ENCODE data around the gene STIP1. TPM values are rescaled to one million over a fixed set of nuclear protein-coding genes. Genes with fewer than 3 reads are reported as not detected.

STIP1 gene
- polyA plus RNA-seq, 1 experiment: 139 TPM

- H3K4me3 ChIP-seq (ENCODE audit: low read depth, low read length): peak within 1 kb of the TSS; percentile 93
- TF ChIP-seq CTCF (IDR thresholded peaks at IDR 0.05; ENCODE audit: insufficient read depth, low read depth, low read length): no peak
- no peaks in the 10 kb centered on the region for H3K27me3 ChIP-seq (ENCODE audit: control insufficient read depth, insufficient read depth, low read length)
- DNase-seq (ENCODE audit: low read depth): peak; percentile 78
- CTCF ChIA-PET: interaction anchor here (0.9 to 1.6 kb wide), 4 partner anchors 11 to 36 kb away, joined by 3 to 8 read pairs (median 6); partner anchors contain the start of gene PLCB3
- peaks cover 16% of the 10 kb centered on the region for H3K36me3 ChIP-seq (ENCODE audit: control insufficient read depth, insufficient read depth, low read length)
- POLR2A ChIA-PET: interaction anchor here (0.6 to 1.3 kb wide), 5 partner anchors 9 to 454 kb away, joined by 3 to 8 read pairs (median 3); partner anchors contain the start of genes DNAJC4, NUDT22 and PRDX5
Observed at GRCh38 chr11:64240435-64241240, 54.7 kb downstream of the STIP1 start, which contains the start of gene FKBP2. Gene FKBP2 (plus strand): TSS chr11:64241095. CDS start chr11:64242388, 1,293 bp downstream.

- ChIA-PET POLR2A (interaction anchor here (0.7 to 1.3 kb wide), 4 partner anchors 9 to 77 kb away, joined by 3 to 8 read pairs (median 4); partner anchors contain the start of genes DNAJC4, NUDT22 and PRDX5), CTCF (interaction anchor here (0.9 to 1.6 kb wide), 4 partner anchors 10 to 36 kb away, joined by 3 to 8 read pairs (median 6); partner anchors contain the start of gene PLCB3)
- Histone ChIP-seq H3K27me3 (ENCODE audit: control insufficient read depth, insufficient read depth, low read length) (no peaks in the 10 kb centered on the region), H3K36me3 (ENCODE audit: control insufficient read depth, insufficient read depth, low read length) (peaks cover 16% of the 10 kb centered on the region), H3K4me3 (ENCODE audit: low read depth, low read length) (peak overlapping the region; percentile 93)
- DNase-seq (ENCODE audit: low read depth): peak; percentile 91
- TF ChIP-seq CTCF (IDR thresholded peaks at IDR 0.05; ENCODE audit: insufficient read depth, low read depth, low read length): no peak
Observed at GRCh38 chr11:64241241-64241490, 55.2 kb downstream of the STIP1 start.

- no peak for DNase-seq (ENCODE audit: low read depth)
- ChIA-PET POLR2A (interaction anchor here (0.7 to 1.3 kb wide), 4 partner anchors 10 to 76 kb away, joined by 3 to 8 read pairs (median 4); partner anchors contain the start of genes DNAJC4, NUDT22 and PRDX5), CTCF (interaction anchor here (0.9 to 1.6 kb wide), 5 partner anchors 10 to 37 kb away, joined by 3 to 10 read pairs (median 8); partner anchors contain the start of gene PLCB3)
- TF ChIP-seq CTCF (IDR thresholded peaks at IDR 0.05; ENCODE audit: insufficient read depth, low read depth, low read length): no peak; the same call in 1 of the 2 replicates
- Histone ChIP-seq H3K27me3 (ENCODE audit: control insufficient read depth, insufficient read depth, low read length) (no peaks in the 10 kb centered on the region), H3K4me3 (ENCODE audit: low read depth, low read length) (peak overlapping the region; percentile 93), H3K36me3 (ENCODE audit: control insufficient read depth, insufficient read depth, low read length) (peaks cover 16% of the 10 kb centered on the region)
Observed at GRCh38 chr11:64241491-64242374, 55.8 kb downstream of the STIP1 start.

GRCh38 chr11:64243236-64243854 lies 57.4 kb downstream of the STIP1 start:
- ChIA-PET POLR2A (interaction anchor here (0.5 to 1.1 kb wide), 2 partner anchors 13 to 58 kb away, joined by 3 read pairs; partner anchors contain the start of gene STIP1), CTCF (interaction anchor here (1.2 to 2.0 kb wide), 5 partner anchors 8 to 61 kb away, joined by 3 to 10 read pairs (median 5); partner anchors contain the start of gene PLCB3)
- peaks cover 14% of the 10 kb centered on the region for H3K36me3 ChIP-seq (ENCODE audit: control insufficient read depth, insufficient read depth, low read length)
- no peak overlapping the region for H3K4me3 ChIP-seq (ENCODE audit: low read depth, low read length)
- no peaks in the 10 kb centered on the region for H3K27me3 ChIP-seq (ENCODE audit: control insufficient read depth, insufficient read depth, low read length)
- TF ChIP-seq CTCF (IDR thresholded peaks at IDR 0.05; ENCODE audit: insufficient read depth, low read depth, low read length): no peak
- no peak for DNase-seq (ENCODE audit: low read depth)
